ENCODE measurements around the gene ARID1B. TPM values are rescaled to one million over a fixed set of nuclear protein-coding genes. Genes with fewer than 3 reads are reported as not detected.
"Not testable (repeated sequence)": the region's sequence is repeated elsewhere in the genome, so short reads cannot be mapped to it uniquely, and the experiment has no call there.

Gene ARID1B
- total and polyA plus RNA-seq, 10 of the 15 experiments (the other 5 are each of a cell fraction or from before 2014, with no cell fraction given): 24.7 to 133 (median 54.6) TPM

DNA sequence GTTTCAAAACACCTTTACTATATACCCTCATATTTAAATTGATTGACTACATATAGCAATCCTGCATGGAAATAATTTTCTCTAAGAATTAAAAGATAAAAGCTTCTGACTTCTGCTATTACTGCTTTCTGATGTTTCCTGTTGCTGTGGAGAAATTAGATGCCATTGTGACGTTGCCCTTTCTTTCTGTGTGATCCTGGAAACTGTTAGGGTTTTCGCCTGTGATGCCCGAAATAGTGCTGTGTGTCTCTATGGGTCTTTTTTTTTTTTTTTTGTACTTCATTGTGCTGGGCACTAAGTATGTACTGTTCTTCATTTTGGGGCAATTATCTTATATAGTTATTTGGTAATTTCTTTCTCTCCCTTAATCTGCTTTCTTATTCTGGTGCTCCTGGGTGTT lies 205.0 kb downstream of the ARID1B start:
- ChIA-PET POLR2A (interaction anchor here (0.6 to 1.2 kb wide), 2 partner anchors 18 to 36 kb away, joined by 3 read pairs; no protein-coding TSS in a partner anchor), RAD21 (ENCODE audit: unreplicated experiment) (interaction anchor here (1.1 kb wide), 1 partner anchor 10 kb away, joined by 4 read pairs; no protein-coding TSS in a partner anchor), SMC1A (ENCODE audit: uncharacterized antibody, unreplicated experiment) (interaction anchor here (0.6 to 2.3 kb wide), 3 partner anchors 10 to 45 kb away, joined by 3 to 5 read pairs (median 3); no protein-coding TSS in a partner anchor), CTCF (interaction anchor here (1.0 kb wide), 1 partner anchor 262 kb away, joined by 3 read pairs; no protein-coding TSS in a partner anchor)
- TF ChIP-seq RAD21 (IDR thresholded peaks at IDR 0.05; ENCODE audit: insufficient read depth, low read depth, low read length) (no peak), FOS (IDR thresholded peaks at IDR 0.05; ENCODE audit: borderline replicate concordance, extremely low read depth, insufficient read length) (no peak), EGR1 (IDR thresholded peaks at IDR 0.05; ENCODE audit: borderline replicate concordance in 1 of 2, low read depth in 2 of 2, low read length in 2 of 2) (no peak), IKZF1 (conservative IDR thresholded peaks at IDR 0.05) (no peak), TARDBP (IDR thresholded peaks at IDR 0.05; ENCODE audit: borderline replicate concordance) (no peak), PML (IDR thresholded peaks at IDR 0.05; ENCODE audit: low read length) (no peak), SMAD5 (IDR thresholded peaks at IDR 0.05; ENCODE audit: low read depth) (no peak), EZH2 (IDR thresholded peaks at IDR 0.05; ENCODE audit: borderline replicate concordance, control insufficient read depth, low read depth, low read length) (no peak), RB1 (IDR thresholded peaks at IDR 0.05; ENCODE audit: borderline replicate concordance) (no peak), LARP7 (IDR thresholded peaks at IDR 0.05) (no peak), NR2C1 (IDR thresholded peaks at IDR 0.05) (no peak), CHD2 (IDR thresholded peaks at IDR 0.05; ENCODE audit: borderline replicate concordance, low read depth, low read length) (no peak), NBN (IDR thresholded peaks at IDR 0.05) (no peak), CEBPZ (IDR thresholded peaks at IDR 0.05; ENCODE audit: low read depth, low read length) (no peak), TCF7 (IDR thresholded peaks at IDR 0.05; ENCODE audit: borderline replicate concordance) (no peak)
- BruUV-seq (replicated peaks): no TSS peak
- H3K9me3 ChIP-seq (replicated peaks; ENCODE audit: control insufficient read depth, insufficient read depth, low read length): no peaks in the 10 kb centered on the region
- FAIRE-seq: no peak
- H3K4me2 ChIP-seq (ENCODE audit: control insufficient read depth, insufficient read depth): no peak overlapping the region
- H3K27me3 ChIP-seq (replicated peaks in 1 of 2; ENCODE audit: control insufficient read depth in 2 of 2, insufficient read depth in 2 of 2, low read length in 1 of 2): no peaks in the 10 kb centered on the region
- in situ Hi-C loops (cut with MboI) (no loop called here), intact Hi-C loops (cut with micrococcal nuclease; ENCODE audit: unreplicated experiment) (no loop called here)
- H3K9ac ChIP-seq (ENCODE audit: control insufficient read depth, insufficient read depth, low read length): no peak overlapping the region
- peaks cover 88% of the 10 kb centered on the region for H3K79me2 ChIP-seq (ENCODE audit: control insufficient read depth, insufficient read depth, low read length)
- no peak overlapping the region for H3K27ac ChIP-seq (ENCODE audit: control insufficient read depth, insufficient read depth)
- peaks cover 0 to 3% of the 10 kb centered on the region in 2 experiments; a peak in 1 of 4 replicates for H3K36me3 ChIP-seq (ENCODE audit: control insufficient read depth in 2 of 2, insufficient read depth in 2 of 2, low read length in 1 of 2)
- ATAC-seq: no peak
- no peak for DNase-seq (ENCODE audit: low read depth, low spot score)
- peaks cover 42% of the 10 kb centered on the region for H3K4me1 ChIP-seq (ENCODE audit: control insufficient read depth, insufficient read depth, low read length)
- H2AFZ ChIP-seq (ENCODE audit: control insufficient read depth, low read depth, low read length): no peak overlapping the region
- no peak overlapping the region for H3K4me3 ChIP-seq
- WGBS (ENCODE audit: insufficient coverage, insufficient replicate concordance, low lambda C conversion rate, missing lambda C conversion rate): 78% methylated on average over 3 of the region's 3 CpGs
- peaks cover 6% of the 10 kb centered on the region for H4K20me1 ChIP-seq (ENCODE audit: control insufficient read depth, insufficient read depth)

- H3K79me2 ChIP-seq (ENCODE audit: control insufficient read depth, insufficient read depth, low read length): peaks cover 86% of the 10 kb centered on the region
These were observed 205.7 kb downstream of the ARID1B start for GRCh38 chr6:156982864-156983263.

More at GRCh38 chr6:156982864-156983263, 205.7 kb downstream of the ARID1B start:
- FAIRE-seq; H2AFZ ChIP-seq (ENCODE audit: control insufficient read depth, low read depth, low read length); intact Hi-C loops (cut with micrococcal nuclease; ENCODE audit: unreplicated experiment); H3K27me3 ChIP-seq (replicated peaks in 1 of 2; ENCODE audit: control insufficient read depth in 2 of 2, insufficient read depth in 2 of 2, low read length in 1 of 2); BruUV-seq (replicated peaks); in situ Hi-C loops (cut with MboI); H3K4me3 ChIP-seq; H3K4me2 ChIP-seq (ENCODE audit: control insufficient read depth, insufficient read depth); POLR2A ChIA-PET; H3K9ac ChIP-seq (ENCODE audit: control insufficient read depth, insufficient read depth, low read length); CTCF ChIA-PET; H3K27ac ChIP-seq (ENCODE audit: control insufficient read depth, insufficient read depth); H3K9me3 ChIP-seq (replicated peaks; ENCODE audit: control insufficient read depth, insufficient read depth, low read length); DNase-seq (ENCODE audit: low read depth, low spot score); RAD21 ChIA-PET (ENCODE audit: unreplicated experiment); H3K36me3 ChIP-seq (ENCODE audit: control insufficient read depth in 2 of 2, insufficient read depth in 2 of 2, low read length in 1 of 2); H4K20me1 ChIP-seq (ENCODE audit: control insufficient read depth, insufficient read depth); ATAC-seq: not testable (repeated sequence)
- SMC1A ChIA-PET (ENCODE audit: uncharacterized antibody, unreplicated experiment): interaction anchor here (1.3 to 2.3 kb wide), 2 partner anchors 9 to 12 kb away, joined by 3 to 5 read pairs; no protein-coding TSS in a partner anchor
- WGBS (ENCODE audit: insufficient coverage, insufficient replicate concordance, low lambda C conversion rate, missing lambda C conversion rate): 100% methylated on average over 3 of the region's 4 CpGs
- peaks cover 43% of the 10 kb centered on the region for H3K4me1 ChIP-seq (ENCODE audit: control insufficient read depth, insufficient read depth, low read length)

Data from GM12878 (cell line).